SK-N-SH (cell line): ENCODE measurements around the gene TBC1D2. TPM values are rescaled to one million over a fixed set of nuclear protein-coding genes. Genes with fewer than 3 reads are reported as not detected.

Experiments
- CTCF ChIA-PET: fragments of 300-600, 350-600 bp; formaldehyde crosslinking; extraction: SDS; loops from one replicate; lab custom pipeline; 2021; lab: Yijun Ruan, JAX
- POLR2A ChIA-PET: fragments of 350-600 bp; sonication (Branson Sonifier 250); formaldehyde crosslinking; extraction: SDS; loops from one replicate; lab custom pipeline; 2020; ENCODE audit warnings: antibody characterized with exemption, inconsistent platforms; lab: Yijun Ruan, JAX
- DNase-seq: peaks from one replicate; pipeline ENCODE4 v3.0.0; 2012
- H2AFZ ChIP-seq: fragments of 200-600 bp; sonication (generic); 2 replicates; pipeline ENCODE4 v1.8.1; 2016; ENCODE audit warnings: antibody characterized with exemption, mild to moderate bottlenecking, low read depth
- H3F3A ChIP-seq: fragments of 200-600 bp; sonication (generic); replicated peaks from 2 replicates; pipeline ENCODE3; 2016; ENCODE audit warnings: antibody characterized with exemption, mild to moderate bottlenecking; ENCODE audit not compliant: insufficient read depth
- H3K27ac ChIP-seq, 2 experiments: fragments of 200-500 bp in 1 of 2; fragments of 200-600 bp in 1 of 2; sonication (Bioruptor generic) in 1 of 2; sonication (generic), shearing (Covaris generic) in 1 of 2; 2 replicates each; pipeline versions ENCODE4 v1.5.1 to v1.6.1; 2014 to 2016; ENCODE audit warnings: low read depth in 2 of 2, inconsistent platforms in 1 of 2, low read length in 1 of 2, mild to moderate bottlenecking in 1 of 2, mixed read lengths in 1 of 2
- H3K27me3 ChIP-seq: fragments of 200-600 bp; sonication (generic), shearing (Covaris generic); 2 replicates; pipeline ENCODE4 v1.6.1; 2016; ENCODE audit warnings: mixed run types; ENCODE audit not compliant: insufficient read depth
- H3K36me3 ChIP-seq, 2 experiments: fragments of 200-500 bp in 1 of 2; fragments of 200-600 bp in 1 of 2; sonication (Bioruptor generic) in 1 of 2; sonication (generic) in 1 of 2; replicated peaks in 1 of 2; 2 replicates each; pipeline versions ENCODE3 to v1.5.1; 2014 to 2016; ENCODE audit warnings: low read length in 1 of 2, mild to moderate bottlenecking in 1 of 2; ENCODE audit not compliant: insufficient read depth in 2 of 2, control insufficient read depth in 1 of 2
- H3K4me1 ChIP-seq, 2 experiments: fragments of 200-500 bp in 1 of 2; fragments of 200-600 bp in 1 of 2; sonication (Bioruptor generic) in 1 of 2; sonication (generic), shearing (Covaris generic) in 1 of 2; 2 replicates each; pipeline versions ENCODE4 v1.5.1 to v1.6.1; 2014 to 2016; ENCODE audit warnings: low read depth in 1 of 2, low read length in 1 of 2, mixed run types in 1 of 2; ENCODE audit not compliant: insufficient read depth in 2 of 2, control insufficient read depth in 1 of 2
- H3K4me2 ChIP-seq: fragments of 200-600 bp; sonication (generic), shearing (Covaris generic); 2 replicates; pipeline ENCODE4 v1.6.1; 2017; ENCODE audit warnings: mixed run types
- H3K4me3 ChIP-seq, 2 experiments: fragments of 200-500 bp in 1 of 2; fragments of 200-600 bp in 1 of 2; sonication (Bioruptor generic) in 1 of 2; sonication (generic), shearing (Covaris generic) in 1 of 2; 2 replicates each; pipeline versions ENCODE4 v1.5.1 to v1.8.1; 2014 to 2016; ENCODE audit warnings: low read depth in 2 of 2, inconsistent platforms in 1 of 2, low read length in 1 of 2, mild to moderate bottlenecking in 1 of 2, mixed read lengths in 1 of 2, moderate library complexity in 1 of 2
- H3K79me2 ChIP-seq: fragments of 200-600 bp; sonication (generic); 2 replicates; pipeline ENCODE4 v1.8.1; 2017; ENCODE audit warnings: mild to moderate bottlenecking; ENCODE audit not compliant: insufficient read depth
- H3K9ac ChIP-seq: fragments of 200-600 bp; sonication (generic); 2 replicates; pipeline ENCODE4 v1.6.1; 2017; ENCODE audit warnings: mixed run types
- H3K9me2 ChIP-seq: fragments of 200-600 bp; sonication (generic); 2 replicates; pipeline ENCODE4 v1.6.1; 2017; ENCODE audit warnings: mixed run types
- H3K9me3 ChIP-seq: fragments of 200-600 bp; sonication (generic); 2 replicates; pipeline ENCODE4 v1.6.1; 2017; ENCODE audit warnings: mixed run types, mild to moderate bottlenecking, moderate library complexity
- H4K20me1 ChIP-seq: fragments of 200-600 bp; sonication (generic); 2 replicates; pipeline ENCODE4 v1.6.1; 2017; ENCODE audit warnings: mild to moderate bottlenecking, mixed run types; ENCODE audit not compliant: insufficient read depth
- ELF1 ChIP-seq: IDR thresholded peaks from 2 replicates; pipeline ENCODE4 v1.4.0; 2012
- EZH2phosphoT487 ChIP-seq: fragments of 200-600 bp; sonication (generic); IDR thresholded peaks from 2 replicates; pipeline ENCODE4 v1.6.1; 2017; ENCODE audit warnings: low read depth, mixed run types, mild to moderate bottlenecking, antibody characterized with exemption, moderate library complexity, borderline replicate concordance
- FOXJ3 ChIP-seq: sonication (generic); formaldehyde crosslinking; IDR thresholded peaks from 2 replicates; pipeline ENCODE4 v1.5.1; 2020; ENCODE audit warnings: mild to moderate bottlenecking, missing genetic modification reagents
- FOXM1 ChIP-seq: IDR thresholded peaks from 2 replicates; pipeline ENCODE4 v1.4.0; 2012; ENCODE audit warnings: low read depth, mild to moderate bottlenecking
- GABPA ChIP-seq: IDR thresholded peaks from 2 replicates; pipeline ENCODE4 v1.4.0; 2012; ENCODE audit warnings: low read depth, mild to moderate bottlenecking
- GATA2 ChIP-seq: sonication (generic); formaldehyde crosslinking; IDR thresholded peaks from 2 replicates; pipeline ENCODE4 v1.5.0; 2020; ENCODE audit warnings: mild to moderate bottlenecking, missing genetic modification reagents
- IRF3 ChIP-seq: fragments of 150-350 bp; IDR thresholded peaks from 2 replicates; pipeline ENCODE4 v1.6.1; 2016; ENCODE audit warnings: mild to moderate bottlenecking, low read depth, low read length
- MEF2A ChIP-seq: IDR thresholded peaks from 2 replicates; pipeline ENCODE4 v1.4.0; 2012; ENCODE audit warnings: low read depth, borderline replicate concordance
- MXI1 ChIP-seq: IDR thresholded peaks from 2 replicates; pipeline ENCODE4 v1.6.1; 2012; ENCODE audit warnings: mild to moderate bottlenecking, low read depth, low read length, improper control_type of control experiment
- NFIC ChIP-seq: IDR thresholded peaks from 2 replicates; pipeline ENCODE4 v1.4.0; 2012; ENCODE audit warnings: borderline replicate concordance
- POLR2AphosphoS5 ChIP-seq: IDR thresholded peaks from 2 replicates; pipeline ENCODE4 v1.6.1; 2012; ENCODE audit warnings: low read depth, low read length
- RAD21 ChIP-seq: IDR thresholded peaks from 2 replicates; pipeline ENCODE4 v1.6.1; 2012; ENCODE audit warnings: mild to moderate bottlenecking, low read length
- RCOR1 ChIP-seq: fragments of 150-350 bp; IDR thresholded peaks from 2 replicates; pipeline ENCODE4 v1.6.1; 2017; ENCODE audit warnings: antibody characterized with exemption, low read length
- REST ChIP-seq: IDR thresholded peaks from 2 replicates; pipeline ENCODE4 v1.6.1; 2012; ENCODE audit warnings: mild to moderate bottlenecking, low read depth, low read length, moderate library complexity
- RFX5 ChIP-seq: IDR thresholded peaks from 2 replicates; pipeline ENCODE4 v1.6.1; 2012; ENCODE audit warnings: mild to moderate bottlenecking, improper control_type of control experiment, low read length
- RXRA ChIP-seq: IDR thresholded peaks from 2 replicates; pipeline ENCODE4 v1.4.0; 2012; ENCODE audit warnings: low read depth, mild to moderate bottlenecking, borderline replicate concordance
- SMC3 ChIP-seq: IDR thresholded peaks from 2 replicates; pipeline ENCODE4 v1.6.1; 2012; ENCODE audit warnings: low read depth, low read length, improper control_type of control experiment
- USF2 ChIP-seq: fragments of 150-350 bp; IDR thresholded peaks from 2 replicates; pipeline ENCODE4 v1.6.1; 2017; ENCODE audit warnings: antibody characterized with exemption, low read length, low read depth, borderline replicate concordance
- YY1 ChIP-seq: IDR thresholded peaks from 2 replicates; pipeline ENCODE4 v1.4.0; 2012; ENCODE audit warnings: low read depth, mild to moderate bottlenecking
- WGBS: methylation state at CpG from one replicate; pipeline ENCODE4 v1.1.6; 2017; ENCODE audit warnings: low lambda C conversion rate; 5-methylcytosine and 5-hydroxymethylcytosine counted together
- polyA plus RNA-seq, 3 experiments: library from polyadenylated mRNA; depleted of rRNA; stranded (reverse); fragments of >200 nt; gene quantifications; 2 replicates each; pipeline ENCODE4 v1.2.3, GENCODE V29; 2012

TBC1D2 gene
- polyA plus RNA-seq, 1 of the 3 experiments (the other 2 are of a cell fraction), result 5.6 TPM

GRCh38 chr9:98191671-98192502 is 63.6 kb downstream of the TBC1D2 start (continued):
- no peak for TF ChIP-seq IRF3

- H3K79me2 ChIP-seq, result no peaks in the 10 kb centered on the region
- H3K9me2 ChIP-seq, result no peaks in the 10 kb centered on the region
- no peak overlapping the region; a peak in 1 of 4 replicates for H3K4me3 ChIP-seq
- DNase-seq, result no peak
- no peaks in the 10 kb centered on the region for H3K36me3 ChIP-seq
- no peaks in the 10 kb centered on the region for H3K27me3 ChIP-seq
- no peaks in the 10 kb centered on the region for H3F3A ChIP-seq
- H3K9me3 ChIP-seq, result no peaks in the 10 kb centered on the region
- WGBS, result 93% methylated on average over 4 of the region's 5 CpGs
- peaks cover 0 to 11% of the 10 kb centered on the region in 2 experiments; a peak in 1 of 4 replicates for H3K4me1 ChIP-seq
- H4K20me1 ChIP-seq, result no peaks in the 10 kb centered on the region
- H2AFZ ChIP-seq, result no peak overlapping the region
- TF ChIP-seq RFX5, result no peak
- no peak for TF ChIP-seq YY1
- no peak for TF ChIP-seq GABPA
- TF ChIP-seq ELF1, result no peak
- H3K4me2 ChIP-seq, result no peak overlapping the region
- H3K27ac ChIP-seq, result no peak overlapping the region
- ChIA-PET CTCF (interaction anchor here (0.7 to 2.6 kb wide), 5 partner anchors 8 to 72 kb away, joined by 3 to 10 read pairs (median 3); no protein-coding TSS in a partner anchor), POLR2A (interaction anchor here (0.7 kb wide), 1 partner anchor 65 kb away, joined by 4 read pairs; no protein-coding TSS in a partner anchor)
- H3K9ac ChIP-seq, result no peak overlapping the region
These were observed 64.3 kb downstream of the TBC1D2 start for GRCh38 chr9:98191181-98191608.

GRCh38 chr9:98190757-98191105 is 64.7 kb downstream of the TBC1D2 start:
- DNase-seq, result no peak
- Histone ChIP-seq H3K4me3 (no peak overlapping the region), H2AFZ (no peak overlapping the region), H3K9me3 (no peaks in the 10 kb centered on the region), H3K27me3 (no peaks in the 10 kb centered on the region), H3K36me3 (no peaks in the 10 kb centered on the region), H4K20me1 (no peaks in the 10 kb centered on the region), H3K4me2 (no peak overlapping the region), H3F3A (no peaks in the 10 kb centered on the region), H3K27ac (no peak overlapping the region), H3K4me1 (peaks cover 0 to 13% of the 10 kb centered on the region in 2 experiments; a peak in 1 of 4 replicates), H3K9ac (no peak overlapping the region), H3K9me2 (no peaks in the 10 kb centered on the region), H3K79me2 (no peaks in the 10 kb centered on the region)
- 95% methylated on average over 4 of the region's 5 CpGs for WGBS
- POLR2A ChIA-PET, result interaction anchor here (0.5 kb wide), 1 partner anchor 218 kb away, joined by 5 read pairs; no protein-coding TSS in a partner anchor
- CTCF ChIA-PET, result interaction anchor here (0.7 to 2.6 kb wide), 6 partner anchors 8 to 73 kb away, joined by 3 to 10 read pairs (median 3); no protein-coding TSS in a partner anchor
- TF ChIP-seq SMC3 (no peak), RXRA (no peak), GABPA (no peak), USF2 (no peak), RCOR1 (no peak), MXI1 (no peak), FOXM1 (no peak), NFIC (no peak), EZH2phosphoT487 (no peak), FOXJ3 (no peak), POLR2AphosphoS5 (no peak), GATA2 (no peak), RAD21 (no peak), MEF2A (no peak), REST (no peak)
